Stimulated activated CD4-positive, alpha-beta T cell treated with anti-CD3 and anti-CD28 coated beads, Interleukin-15, amount 100 ng/mL, for 1 hour (primary cell): Measurements from ENCODE around the gene MYO1A.

Experiments used
- DNase-seq, 2 donors: peaks; one replicate each; pipeline ENCODE4 v3.0.0-alpha.2; 2020; ENCODE audit warnings: low read depth in 1 of 2, low spot score in 1 of 2

The MYO1A gene

GRCh38 chr12:57049890-57050289 is at the start of gene MYO1A:
TSS of gene MYO1A (minus strand) at chr12:57050129. CDS start at chr12:57048323, 1,806 bp downstream.
- no peak for DNase-seq

- DNase-seq: no peak
Observed at GRCh38 chr12:57099047-57099714, 49.3 kb upstream of the MYO1A start.

- no peak for DNase-seq
Observed at GRCh38 chr12:57098546-57098945, 48.6 kb upstream of the MYO1A start.

- DNase-seq: no peak
Observed at GRCh38 chr12:57097554-57097835, 47.6 kb upstream of the MYO1A start.

GRCh38 chr12:57096748-57097553 is 47.0 kb upstream of the MYO1A start:
- no peak for DNase-seq

- DNase-seq: no peak
Observed at GRCh38 chr12:57096099-57096572, 46.2 kb upstream of the MYO1A start.

GRCh38 chr12:57095440-57095839 is 45.5 kb upstream of the MYO1A start:
- no peak for DNase-seq

GRCh38 chr12:57094208-57095160 is 44.6 kb upstream of the MYO1A start:
- DNase-seq: no peak

GRCh38 chr12:57093415-57094207 is 43.7 kb upstream of the MYO1A start:
- DNase-seq: peak in 1 of 2 donors; percentile 69

- no peak for DNase-seq
Observed at GRCh38 chr12:57092876-57093414, 43.0 kb upstream of the MYO1A start.

GRCh38 chr12:57092529-57092862 is 42.6 kb upstream of the MYO1A start:
- DNase-seq: no peak

- DNase-seq: no peak
Observed at GRCh38 chr12:57091638-57092528, 42.0 kb upstream of the MYO1A start.

- no peak for DNase-seq
Observed at GRCh38 chr12:57090924-57091637, 41.2 kb upstream of the MYO1A start.

GRCh38 chr12:57090490-57090889 is 40.6 kb upstream of the MYO1A start:
- DNase-seq: no peak

- DNase-seq: no peak
Observed at GRCh38 chr12:57089271-57090245, 39.6 kb upstream of the MYO1A start.

- DNase-seq: peak; percentile 71 to 90
Observed at GRCh38 chr12:57088354-57089270, 38.7 kb upstream of the MYO1A start, which contains the start of gene NAB2. TSS of gene NAB2 (plus strand) at chr12:57089114. CDS start at chr12:57089272, 158 bp downstream.
